ENCODE measurements around the gene SMARCE1. TPM values are rescaled to one million over a fixed set of nuclear protein-coding genes. Genes with fewer than 3 reads are reported as not detected.

SMARCE1 gene
- 107 to 119 TPM (median 111 TPM) in 5 replicates for total RNA-seq (2022; extraction: Qiagen RNA extraction; ENCODE audit: low read depth)

GRCh38 chr17:40647624-40648383, at the start of gene SMARCE1:
Gene SMARCE1 (minus strand): TSS chr17:40647818. CDS start chr17:40645802, 2,016 bp downstream.

GRCh38 chr17:40664582-40665333, 17.1 kb upstream of the SMARCE1 start, which contains the start of gene KRT222:
Gene KRT222 (minus strand): TSS chr17:40665177. CDS start chr17:40665099, 78 bp downstream.

Other genes starting within 250 kb of the SMARCE1 start
- gene TOP2A, start 229.9 kb downstream of the SMARCE1 start, total RNA-seq (2022; extraction: Qiagen RNA extraction; ENCODE audit: low read depth): 132 to 273 TPM (median 231 TPM) in 5 replicates
- gene IGFBP4, start 204.4 kb downstream of the SMARCE1 start, total RNA-seq (2022; extraction: Qiagen RNA extraction; ENCODE audit: low read depth): 1,992 to 2,812 TPM (median 2,504 TPM) in 5 replicates
- gene TNS4, start 146.2 kb downstream of the SMARCE1 start, total RNA-seq (2022; extraction: Qiagen RNA extraction; ENCODE audit: low read depth): 97.4 to 131 TPM (median 101 TPM) in 5 replicates
- gene CCR7, start 82.3 kb downstream of the SMARCE1 start, total RNA-seq (2022; extraction: Qiagen RNA extraction; ENCODE audit: low read depth): 0.64 to 1.3 TPM (median 1.0 TPM) in 5 replicates
- 0.30 to 0.59 TPM (median 0.38 TPM) in 4 of 5 replicates, not detected in the other for gene KRT222, start 17.4 kb upstream of the SMARCE1 start, total RNA-seq (2022; extraction: Qiagen RNA extraction; ENCODE audit: low read depth)
- gene KRT24, start 55.9 kb upstream of the SMARCE1 start, total RNA-seq (2022; extraction: Qiagen RNA extraction; ENCODE audit: low read depth): not detected in 5 replicates
- not detected in 5 replicates for gene KRT25, start 107.5 kb upstream of the SMARCE1 start, total RNA-seq (2022; extraction: Qiagen RNA extraction; ENCODE audit: low read depth)
- gene KRT26, start 124.4 kb upstream of the SMARCE1 start, total RNA-seq (2022; extraction: Qiagen RNA extraction; ENCODE audit: low read depth): not detected in 5 replicates
- gene KRT27, start 134.7 kb upstream of the SMARCE1 start, total RNA-seq (2022; extraction: Qiagen RNA extraction; ENCODE audit: low read depth): not detected in 5 replicates
- not detected in 5 replicates for gene KRT28, start 152.1 kb upstream of the SMARCE1 start, total RNA-seq (2022; extraction: Qiagen RNA extraction; ENCODE audit: low read depth)
- 89.0 to 122 TPM (median 115 TPM) in 5 replicates for gene KRT10, start 174.8 kb upstream of the SMARCE1 start, total RNA-seq (2022; extraction: Qiagen RNA extraction; ENCODE audit: low read depth)
- gene KRT12, start 219.4 kb upstream of the SMARCE1 start, total RNA-seq (2022; extraction: Qiagen RNA extraction; ENCODE audit: low read depth): not detected in 5 replicates
- gene KRT20, start 237.4 kb upstream of the SMARCE1 start, total RNA-seq (2022; extraction: Qiagen RNA extraction; ENCODE audit: low read depth): 0.17 to 0.43 TPM (median 0.28 TPM) in 5 replicates